AG04450 (cell line): ENCODE results near the gene ZCCHC7. TPM values are rescaled to one million over a fixed set of nuclear protein-coding genes. Genes with fewer than 3 reads are reported as not detected.

Experiments used
- CTCF ChIA-PET: fragments of 300-600, 350-600 bp; formaldehyde crosslinking; extraction: SDS; loops from one replicate; lab custom pipeline; 2022; ENCODE audit warnings: antibody characterized with exemption, inconsistent platforms; lab: Charles Lee
- POLR2A ChIA-PET: fragments of 350-600 bp; formaldehyde crosslinking; extraction: SDS; loops from one replicate; lab custom pipeline; 2021; ENCODE audit warnings: antibody characterized with exemption, inconsistent platforms; lab: Yijun Ruan, JAX
- DNase-seq: peaks from one replicate; pipeline ENCODE4 v3.0.0-alpha.2; 2011; ENCODE audit warnings: low read depth, low spot score
- H3K27ac ChIP-seq: one replicate; pipeline ENCODE4 v1.5.1; 2012; ENCODE audit warnings: low read depth, low read length, control low read depth
- H3K27me3 ChIP-seq: one replicate; pipeline ENCODE4 v1.6.0; 2012; ENCODE audit warnings: low read length; ENCODE audit not compliant: control insufficient read depth, insufficient read depth
- H3K4me3 ChIP-seq: 2 replicates; pipeline ENCODE4 v1.5.1; 2011; ENCODE audit warnings: mild to moderate bottlenecking, low read depth, low read length, control low read depth
- H3K9me3 ChIP-seq: 2 replicates; pipeline ENCODE4 v1.5.1; 2012; ENCODE audit warnings: low read length; ENCODE audit not compliant: control insufficient read depth, insufficient read depth
- polyA plus RNA-seq: library from polyadenylated mRNA; depleted of rRNA; stranded (reverse); fragments of >200 nt; gene quantifications from 2 replicates; pipeline ENCODE4 v1.2.3, GENCODE V29; 2011
- TF ChIP-seq, protein P1 (sequence below): IDR thresholded peaks from 2 replicates; pipeline ENCODE4 v1.5.1; 2011; ENCODE audit warnings: low read depth, low read length, control low read depth, inconsistent platforms

ZCCHC7 gene
- polyA plus RNA-seq, 1 experiment = 21.6 TPM

DNA sequence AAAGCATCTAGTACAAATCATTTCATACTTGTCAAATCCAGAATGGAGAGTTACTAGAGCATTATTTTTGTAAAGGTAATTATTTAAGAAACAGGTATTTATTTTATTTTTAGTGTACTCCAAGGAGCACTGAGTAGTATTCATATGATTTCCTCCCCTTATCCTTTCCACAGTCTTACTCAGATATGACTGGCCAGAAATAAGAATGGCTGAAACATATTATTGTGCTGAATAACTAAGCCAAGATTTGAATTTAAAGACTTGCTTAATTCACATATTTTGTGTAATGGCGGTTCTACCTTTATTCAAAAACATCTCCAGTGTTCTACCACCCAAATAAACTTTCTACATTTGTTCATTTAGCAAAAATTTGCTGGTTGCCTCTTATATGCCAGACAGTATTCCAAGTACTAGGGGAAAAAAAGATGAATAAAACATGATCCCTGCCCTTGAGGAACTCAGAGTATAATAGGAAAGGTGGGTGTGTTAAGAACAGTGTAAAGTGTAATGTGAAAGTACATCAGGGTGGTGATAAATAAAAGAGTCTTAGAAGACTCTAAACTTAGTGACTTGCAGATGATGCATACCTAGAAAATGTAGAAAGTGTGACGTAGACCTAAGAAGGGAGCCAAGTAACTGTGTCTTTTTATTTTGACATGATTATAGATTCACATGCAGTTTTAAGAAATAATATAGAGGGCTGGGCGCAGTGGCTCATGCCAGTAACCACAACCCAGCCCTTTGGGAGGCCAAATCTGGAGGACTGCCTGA is 191.7 kb downstream of the ZCCHC7 start:
- DNase-seq = peak; percentile 23
- no peaks in the 10 kb centered on the region for H3K9me3 ChIP-seq
- no peak overlapping the region for H3K4me3 ChIP-seq
- ChIA-PET CTCF (no interaction called here), POLR2A (no interaction called here)
- no peak overlapping the region for H3K27ac ChIP-seq
- no peaks in the 10 kb centered on the region for H3K27me3 ChIP-seq
- TF ChIP-seq, protein P1, sequence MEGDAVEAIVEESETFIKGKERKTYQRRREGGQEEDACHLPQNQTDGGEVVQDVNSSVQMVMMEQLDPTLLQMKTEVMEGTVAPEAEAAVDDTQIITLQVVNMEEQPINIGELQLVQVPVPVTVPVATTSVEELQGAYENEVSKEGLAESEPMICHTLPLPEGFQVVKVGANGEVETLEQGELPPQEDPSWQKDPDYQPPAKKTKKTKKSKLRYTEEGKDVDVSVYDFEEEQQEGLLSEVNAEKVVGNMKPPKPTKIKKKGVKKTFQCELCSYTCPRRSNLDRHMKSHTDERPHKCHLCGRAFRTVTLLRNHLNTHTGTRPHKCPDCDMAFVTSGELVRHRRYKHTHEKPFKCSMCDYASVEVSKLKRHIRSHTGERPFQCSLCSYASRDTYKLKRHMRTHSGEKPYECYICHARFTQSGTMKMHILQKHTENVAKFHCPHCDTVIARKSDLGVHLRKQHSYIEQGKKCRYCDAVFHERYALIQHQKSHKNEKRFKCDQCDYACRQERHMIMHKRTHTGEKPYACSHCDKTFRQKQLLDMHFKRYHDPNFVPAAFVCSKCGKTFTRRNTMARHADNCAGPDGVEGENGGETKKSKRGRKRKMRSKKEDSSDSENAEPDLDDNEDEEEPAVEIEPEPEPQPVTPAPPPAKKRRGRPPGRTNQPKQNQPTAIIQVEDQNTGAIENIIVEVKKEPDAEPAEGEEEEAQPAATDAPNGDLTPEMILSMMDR = no peak

DNA sequence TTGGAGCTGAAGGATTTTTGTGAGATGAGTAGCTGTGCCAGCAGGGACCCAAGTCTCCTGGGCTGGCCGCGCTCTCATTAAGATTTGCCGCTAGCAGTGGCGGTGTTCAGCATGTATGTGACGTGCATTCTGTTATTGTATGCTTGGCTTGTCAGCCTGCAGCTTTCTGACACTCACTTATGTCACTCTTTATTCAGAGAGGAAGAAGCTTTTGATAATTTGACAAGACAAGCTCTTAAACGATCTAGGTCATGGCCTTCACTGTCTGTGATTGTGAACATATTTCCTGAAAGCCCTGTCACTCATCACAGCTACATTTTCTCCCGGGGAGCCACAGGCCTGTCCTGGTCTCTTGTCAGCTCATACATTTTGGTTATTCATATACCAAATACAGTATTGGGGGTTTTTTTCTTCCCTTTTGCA is 203.9 kb downstream of the ZCCHC7 start:
- CTCF ChIA-PET = no interaction called here
- H3K9me3 ChIP-seq = no peaks in the 10 kb centered on the region
- no peaks in the 10 kb centered on the region for H3K27me3 ChIP-seq
- no peak for DNase-seq
- no peak overlapping the region for H3K27ac ChIP-seq
- TF ChIP-seq, protein P1 = no peak
- no peak overlapping the region for H3K4me3 ChIP-seq
- POLR2A ChIA-PET = interaction anchor here (0.7 kb wide), 1 partner anchor 1853 kb away, joined by 3 read pairs; no protein-coding TSS in a partner anchor

GRCh38 chr9:37324691-37325490 is 204.5 kb downstream of the ZCCHC7 start:
- no peaks in the 10 kb centered on the region for H3K9me3 ChIP-seq
- H3K4me3 ChIP-seq = no peak overlapping the region
- DNase-seq = no peak
- ChIA-PET CTCF (no interaction called here), POLR2A (no interaction called here)
- H3K27ac ChIP-seq = no peak overlapping the region
- no peaks in the 10 kb centered on the region for H3K27me3 ChIP-seq
- TF ChIP-seq, protein P1 = no peak

DNA sequence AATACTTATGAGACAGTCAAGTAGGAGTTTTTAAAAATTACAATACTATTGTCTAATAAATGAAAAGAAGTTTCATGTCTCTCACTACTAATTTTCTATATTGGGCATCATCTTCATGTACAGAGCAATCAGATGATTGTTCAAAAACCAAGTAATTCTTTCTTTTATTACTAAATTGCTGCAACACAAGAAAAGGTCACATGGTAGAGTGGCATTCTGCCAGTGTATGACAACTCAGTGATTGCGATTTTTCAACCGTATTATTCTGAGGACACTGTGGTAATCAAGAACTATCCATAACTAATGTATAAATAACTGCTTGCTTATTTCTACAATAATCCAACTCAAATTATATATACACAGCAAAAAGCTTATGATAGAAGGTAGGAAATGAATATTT is 205.4 kb downstream of the ZCCHC7 start:
- ChIA-PET POLR2A (no interaction called here), CTCF (interaction anchor here (1.4 kb wide), 1 partner anchor 453 kb away, joined by 3 read pairs; no protein-coding TSS in a partner anchor)
- no peaks in the 10 kb centered on the region for H3K27me3 ChIP-seq
- no peak overlapping the region for H3K27ac ChIP-seq
- no peaks in the 10 kb centered on the region for H3K9me3 ChIP-seq
- TF ChIP-seq, protein P1 = no peak
- H3K4me3 ChIP-seq = no peak overlapping the region
- no peak for DNase-seq
